ENCODE data around the gene NFAM1. TPM values are rescaled to one million over a fixed set of nuclear protein-coding genes. Genes with fewer than 3 reads are reported as not detected.
A peak's percentile ranks its signal among the peaks of the same experiment; 100 is the strongest.

Gene NFAM1
- total and polyA plus RNA-seq, 2 of the 13 experiments (the other 11 are each of a cell fraction or from before 2014, with no cell fraction given): 0.03 TPM; not detected in 1

GRCh38 chr22:42444077-42444904 lies 12.1 kb upstream of the NFAM1 start (continued):
- TF ChIP-seq MTF2 (CRISPR knock-in tag; IDR thresholded peaks at IDR 0.05; ENCODE audit: borderline replicate concordance) (0 out of 2 replicates have a peak, but pooled peaks have one; percentile 38), ZNF10 (CRISPR knock-in tag; IDR thresholded peaks at IDR 0.05; ENCODE audit: borderline replicate concordance, low read depth) (no peak), ESRRA (CRISPR knock-in tag; IDR thresholded peaks at IDR 0.05; ENCODE audit: low read depth) (no peak), ZGPAT (CRISPR knock-in tag; IDR thresholded peaks at IDR 0.05) (0 out of 2 replicates have a peak, but pooled peaks have one; percentile 17), ZNF274 (CRISPR knock-in tag; IDR thresholded peaks at IDR 0.05) (no peak), NFATC3 (CRISPR knock-in tag; IDR thresholded peaks at IDR 0.05) (no peak), USF2 (IDR thresholded peaks at IDR 0.05; ENCODE audit: low read depth, low read length) (no peak), USF2 (CRISPR knock-in tag; IDR thresholded peaks at IDR 0.05; ENCODE audit: borderline replicate concordance) (no peak), ZNF713 (CRISPR knock-in tag; IDR thresholded peaks at IDR 0.05) (no peak), RXRA (CRISPR knock-in tag; IDR thresholded peaks at IDR 0.05) (no peak), ZNF570 (CRISPR knock-in tag; IDR thresholded peaks at IDR 0.05; ENCODE audit: borderline replicate concordance) (no peak), ZNF546 (CRISPR knock-in tag; conservative IDR thresholded peaks at IDR 0.05) (no peak), STAG1 (CRISPR knock-in tag; IDR thresholded peaks at IDR 0.05) (peak; percentile 82), GPN1 (CRISPR knock-in tag; IDR thresholded peaks at IDR 0.05; ENCODE audit: borderline replicate concordance) (no peak), RAD21 (CRISPR knock-in tag; IDR thresholded peaks at IDR 0.05) (peak; percentile 61; the same call in 1 of the 2 replicates), ZNF558 (CRISPR knock-in tag; IDR thresholded peaks at IDR 0.05; ENCODE audit: borderline replicate concordance) (no peak), ZNF256 (CRISPR knock-in tag; conservative IDR thresholded peaks at IDR 0.05) (no peak), MIXL1 (CRISPR knock-in tag; IDR thresholded peaks at IDR 0.05) (no peak), ZNF879 (CRISPR knock-in tag; IDR thresholded peaks at IDR 0.05) (no peak)
- TF ChIP-seq, protein P1, sequence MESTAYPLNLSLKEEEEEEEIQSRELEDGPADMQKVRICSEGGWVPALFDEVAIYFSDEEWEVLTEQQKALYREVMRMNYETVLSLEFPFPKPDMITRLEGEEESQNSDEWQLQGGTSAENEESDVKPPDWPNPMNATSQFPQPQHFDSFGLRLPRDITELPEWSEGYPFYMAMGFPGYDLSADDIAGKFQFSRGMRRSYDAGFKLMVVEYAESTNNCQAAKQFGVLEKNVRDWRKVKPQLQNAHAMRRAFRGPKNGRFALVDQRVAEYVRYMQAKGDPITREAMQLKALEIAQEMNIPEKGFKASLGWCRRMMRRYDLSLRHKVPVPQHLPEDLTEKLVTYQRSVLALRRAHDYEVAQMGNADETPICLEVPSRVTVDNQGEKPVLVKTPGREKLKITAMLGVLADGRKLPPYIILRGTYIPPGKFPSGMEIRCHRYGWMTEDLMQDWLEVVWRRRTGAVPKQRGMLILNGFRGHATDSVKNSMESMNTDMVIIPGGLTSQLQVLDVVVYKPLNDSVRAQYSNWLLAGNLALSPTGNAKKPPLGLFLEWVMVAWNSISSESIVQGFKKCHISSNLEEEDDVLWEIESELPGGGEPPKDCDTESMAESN (CRISPR knock-in tag; conservative IDR thresholded peaks at IDR 0.05): no peak
